GM18511 (cell line): ENCODE results near the gene PTPRQ.
"Not testable (repeated sequence)": the region's sequence is repeated elsewhere in the genome, so short reads cannot be mapped to it uniquely, and the experiment has no call there.

Source experiments
- ATAC-seq: cut with Tn5 transposase; IDR thresholded peaks from one replicate; pipeline ENCODE4 v1.9.1; 2021; ENCODE audit warnings: mild to moderate bottlenecking, moderate library complexity; ENCODE audit not compliant: unreplicated experiment

PTPRQ gene

GRCh38 chr12:80634903-80635302 is 190.9 kb downstream of the PTPRQ start:
- ATAC-seq = no peak

- ATAC-seq = no peak
Measured at GRCh38 chr12:80636832-80637231, 192.8 kb downstream of the PTPRQ start.

- no peak for ATAC-seq
Measured at GRCh38 chr12:80641936-80642335, 197.9 kb downstream of the PTPRQ start.

GRCh38 chr12:80643961-80644360 is 199.9 kb downstream of the PTPRQ start:
- no peak for ATAC-seq

- ATAC-seq = no peak
Measured at GRCh38 chr12:80648881-80649280, 204.8 kb downstream of the PTPRQ start.

- ATAC-seq = no peak
Measured at GRCh38 chr12:80655751-80656150, 211.7 kb downstream of the PTPRQ start.

GRCh38 chr12:80659512-80660063 is 215.6 kb downstream of the PTPRQ start:
- no peak for ATAC-seq

GRCh38 chr12:80662586-80662985 is 218.6 kb downstream of the PTPRQ start:
- no peak for ATAC-seq

- ATAC-seq = no peak
Measured at GRCh38 chr12:80670214-80670613, 226.2 kb downstream of the PTPRQ start.

- not testable (repeated sequence) for ATAC-seq
Measured at GRCh38 chr12:80676042-80676636, 232.1 kb downstream of the PTPRQ start.

GRCh38 chr12:80676856-80677255 is 232.8 kb downstream of the PTPRQ start:
- ATAC-seq = no peak

- no peak for ATAC-seq
Measured at GRCh38 chr12:80677994-80678393, 234.0 kb downstream of the PTPRQ start.

- no peak for ATAC-seq
Measured at GRCh38 chr12:80679346-80680131, 235.5 kb downstream of the PTPRQ start.

GRCh38 chr12:80681287-80681686 is 237.3 kb downstream of the PTPRQ start:
- peak; percentile 78 for ATAC-seq

GRCh38 chr12:80681786-80682185 is 237.8 kb downstream of the PTPRQ start:
- ATAC-seq = no peak

GRCh38 chr12:80684077-80684495 is 240.1 kb downstream of the PTPRQ start:
- no peak for ATAC-seq

GRCh38 chr12:80690090-80690489 is 246.1 kb downstream of the PTPRQ start:
- ATAC-seq = no peak

GRCh38 chr12:80690513-80690912 is 246.5 kb downstream of the PTPRQ start:
- no peak for ATAC-seq

- ATAC-seq = no peak
Measured at GRCh38 chr12:80692114-80692513, 248.1 kb downstream of the PTPRQ start.

- ATAC-seq = no peak
Measured at GRCh38 chr12:80697270-80697887, 253.3 kb downstream of the PTPRQ start.

- ATAC-seq = no peak
Measured at GRCh38 chr12:80698256-80698655, 254.2 kb downstream of the PTPRQ start.
